GM12801 (cell line): ENCODE measurements around the gene UBE2R2.

ENCODE experiments used
- TF ChIP-seq, protein P1 (sequence below): IDR thresholded peaks from one replicate; pipeline ENCODE4 v1.5.1; 2011; ENCODE audit warnings: control low read depth; ENCODE audit not compliant: insufficient read length; ENCODE audit errors: extremely low read depth

Gene UBE2R2

GRCh38 chr9:33939924-33940874 lies 123.2 kb downstream of the UBE2R2 start:
- TF ChIP-seq, protein P1, sequence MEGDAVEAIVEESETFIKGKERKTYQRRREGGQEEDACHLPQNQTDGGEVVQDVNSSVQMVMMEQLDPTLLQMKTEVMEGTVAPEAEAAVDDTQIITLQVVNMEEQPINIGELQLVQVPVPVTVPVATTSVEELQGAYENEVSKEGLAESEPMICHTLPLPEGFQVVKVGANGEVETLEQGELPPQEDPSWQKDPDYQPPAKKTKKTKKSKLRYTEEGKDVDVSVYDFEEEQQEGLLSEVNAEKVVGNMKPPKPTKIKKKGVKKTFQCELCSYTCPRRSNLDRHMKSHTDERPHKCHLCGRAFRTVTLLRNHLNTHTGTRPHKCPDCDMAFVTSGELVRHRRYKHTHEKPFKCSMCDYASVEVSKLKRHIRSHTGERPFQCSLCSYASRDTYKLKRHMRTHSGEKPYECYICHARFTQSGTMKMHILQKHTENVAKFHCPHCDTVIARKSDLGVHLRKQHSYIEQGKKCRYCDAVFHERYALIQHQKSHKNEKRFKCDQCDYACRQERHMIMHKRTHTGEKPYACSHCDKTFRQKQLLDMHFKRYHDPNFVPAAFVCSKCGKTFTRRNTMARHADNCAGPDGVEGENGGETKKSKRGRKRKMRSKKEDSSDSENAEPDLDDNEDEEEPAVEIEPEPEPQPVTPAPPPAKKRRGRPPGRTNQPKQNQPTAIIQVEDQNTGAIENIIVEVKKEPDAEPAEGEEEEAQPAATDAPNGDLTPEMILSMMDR = no peak

GRCh38 chr9:33942471-33943083 lies 125.6 kb downstream of the UBE2R2 start:
- TF ChIP-seq, protein P1 = no peak

- TF ChIP-seq, protein P1 = no peak
These were observed 126.4 kb downstream of the UBE2R2 start for GRCh38 chr9:33943389-33943788.

- TF ChIP-seq, protein P1 = no peak
These were observed 130.0 kb downstream of the UBE2R2 start for GRCh38 chr9:33946779-33947535.

GRCh38 chr9:33950371-33950770 lies 133.4 kb downstream of the UBE2R2 start:
- TF ChIP-seq, protein P1 = no peak

DNA sequence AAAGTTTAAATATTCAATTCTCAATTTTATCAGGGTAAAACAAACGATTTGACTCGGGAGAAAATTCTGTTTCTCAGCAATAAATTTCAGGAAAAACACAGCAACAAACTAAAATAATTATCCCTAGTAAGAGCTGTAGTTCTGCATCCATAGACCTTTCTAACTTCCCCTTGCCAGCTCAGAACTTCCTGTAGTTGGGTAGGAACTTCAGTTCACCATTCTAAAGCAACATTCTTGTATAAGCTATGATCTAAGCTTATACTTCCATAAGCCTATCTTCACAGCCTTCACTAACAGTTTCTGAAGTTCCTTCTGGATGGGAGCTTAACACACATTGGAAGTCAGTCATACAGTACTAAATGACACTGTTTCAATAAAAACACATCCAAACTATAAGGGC lies 135.1 kb downstream of the UBE2R2 start:
- TF ChIP-seq, protein P1 = no peak

DNA sequence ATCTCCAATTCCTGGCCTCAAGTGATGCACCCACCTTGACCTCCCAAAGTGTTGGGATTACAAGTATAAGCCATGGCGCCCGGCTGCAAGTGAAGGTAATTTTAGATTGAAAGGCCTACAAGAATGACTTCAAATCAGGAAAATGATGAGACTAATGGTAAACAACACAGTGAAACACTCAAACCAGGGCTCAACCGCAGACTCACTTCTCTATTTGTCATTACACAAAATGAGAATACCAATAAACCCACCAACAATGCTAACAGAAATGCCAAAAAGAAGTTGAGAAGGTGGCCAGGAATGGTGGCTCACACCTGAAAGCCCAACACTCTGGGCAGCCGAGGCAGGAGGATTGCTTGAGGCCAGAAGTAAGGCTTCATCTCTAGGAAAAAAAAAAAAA lies 139.6 kb downstream of the UBE2R2 start:
- TF ChIP-seq, protein P1 = no peak
